K562 (cell line): Measurements from ENCODE around the gene SV2A. TPM values are rescaled to one million over a fixed set of nuclear protein-coding genes. Genes with fewer than 3 reads are reported as not detected.

Source experiments
- NFE2L1 ChIP-seq: fragments of 450-650 bp; IDR thresholded peaks from 2 replicates; pipeline ENCODE4 v1.6.1; 2016; ENCODE audit warnings: missing genetic modification characterization, low read depth, mild to moderate bottlenecking, missing compliant biosample characterization, moderate library complexity, borderline replicate concordance
- POLR2G ChIP-seq: fragments of 200-400 bp; formaldehyde crosslinking; IDR thresholded peaks from 2 replicates; pipeline ENCODE4 v1.6.1; 2017; ENCODE audit warnings: low read depth, mild to moderate bottlenecking, antibody characterized with exemption, low read length, moderate library complexity
- STAT5A ChIP-seq: IDR thresholded peaks from 2 replicates; pipeline ENCODE4 v1.6.1; 2012; ENCODE audit warnings: low read length, inconsistent platforms, borderline replicate concordance
- TEAD4 ChIP-seq, 2 experiments: sonication (generic) in 1 of 2; formaldehyde crosslinking in 1 of 2; IDR thresholded peaks; 2 replicates each; pipeline versions ENCODE4 v1.6.1 to v1.8.0; 2012 to 2022; ENCODE audit warnings: borderline replicate concordance in 1 of 2, inconsistent platforms in 1 of 2, low read length in 1 of 2, mild to moderate bottlenecking in 1 of 2, missing genetic modification reagents in 1 of 2
- ZBTB11 ChIP-seq, 3 experiments: fragments of 200-800 bp in 1 of 3; fragments of 250-450 bp in 1 of 3; fragments of 450-650 bp in 1 of 3; sonication (Bioruptor Pico) in 1 of 3; sonication (Bioruptor generic) in 1 of 3; formaldehyde crosslinking in 1 of 3; IDR thresholded peaks; 2 replicates each; pipeline versions ENCODE4 v1.6.1 to v1.8.0; 2016 to 2022; ENCODE audit warnings: mild to moderate bottlenecking in 2 of 3, missing genetic modification characterization in 2 of 3, missing compliant biosample characterization in 1 of 3, moderate library complexity in 1 of 3
- ZNF518B ChIP-seq: fragments of 250-450 bp; sonication (Bioruptor Pico); IDR thresholded peaks from 2 replicates; pipeline ENCODE4 v1.5.0; 2021; ENCODE audit warnings: mild to moderate bottlenecking, moderate library complexity
- polyA plus RNA-seq, 8 experiments: library from polyadenylated mRNA; depleted of rRNA in 4 of 8; stranded (reverse) in 5 of 8; unstranded in 3 of 8; fragments of >200 nt; fragmentation: Nextera tagmentation in 2 of 8; fragmentation: Illumina TruSeq in 1 of 8; extraction: Ambion mirVana in 2 of 8; extraction: Trizol in 1 of 8; gene quantifications; 2 replicates each; pipeline versions ENCODE4 v1.2.1 to v1.2.3, GENCODE V29; 2011 to 2014; ENCODE audit warnings: inconsistent platforms in 1 of 8, missing spikeins in 1 of 8
- total RNA-seq, 7 experiments: library from RNA; depleted of rRNA in 6 of 7; stranded (reverse); fragments of >200 nt in 6 of 7; fragmentation: Illumina TruSeq in 2 of 7; extraction: Trizol in 2 of 7; gene quantifications; 2 replicates each; pipeline versions ENCODE4 v1.2.1 to v1.2.3, GENCODE V29; 2011 to 2021; ENCODE audit warnings: low replicate concordance in 1 of 7
- TF ChIP-seq, protein P1 (sequence below), 2 experiments: fragments of 450-650 bp; IDR thresholded peaks; 2 replicates each; pipeline ENCODE4 v1.6.1; 2016; ENCODE audit warnings: mild to moderate bottlenecking in 2 of 2, borderline replicate concordance in 1 of 2, low read depth in 1 of 2, moderate library complexity in 1 of 2

The SV2A gene
- total and polyA plus RNA-seq, 9 of the 15 experiments (the other 6 are each of a cell fraction or from before 2014, with no cell fraction given) = 0.07 to 0.22 (median 0.11) TPM; not detected in 1

GRCh38 chr1:149927563-149928400 lies 10.1 kb upstream of the SV2A start, which contains the start of gene SF3B4 (continued):
- TF ChIP-seq, protein P1, sequence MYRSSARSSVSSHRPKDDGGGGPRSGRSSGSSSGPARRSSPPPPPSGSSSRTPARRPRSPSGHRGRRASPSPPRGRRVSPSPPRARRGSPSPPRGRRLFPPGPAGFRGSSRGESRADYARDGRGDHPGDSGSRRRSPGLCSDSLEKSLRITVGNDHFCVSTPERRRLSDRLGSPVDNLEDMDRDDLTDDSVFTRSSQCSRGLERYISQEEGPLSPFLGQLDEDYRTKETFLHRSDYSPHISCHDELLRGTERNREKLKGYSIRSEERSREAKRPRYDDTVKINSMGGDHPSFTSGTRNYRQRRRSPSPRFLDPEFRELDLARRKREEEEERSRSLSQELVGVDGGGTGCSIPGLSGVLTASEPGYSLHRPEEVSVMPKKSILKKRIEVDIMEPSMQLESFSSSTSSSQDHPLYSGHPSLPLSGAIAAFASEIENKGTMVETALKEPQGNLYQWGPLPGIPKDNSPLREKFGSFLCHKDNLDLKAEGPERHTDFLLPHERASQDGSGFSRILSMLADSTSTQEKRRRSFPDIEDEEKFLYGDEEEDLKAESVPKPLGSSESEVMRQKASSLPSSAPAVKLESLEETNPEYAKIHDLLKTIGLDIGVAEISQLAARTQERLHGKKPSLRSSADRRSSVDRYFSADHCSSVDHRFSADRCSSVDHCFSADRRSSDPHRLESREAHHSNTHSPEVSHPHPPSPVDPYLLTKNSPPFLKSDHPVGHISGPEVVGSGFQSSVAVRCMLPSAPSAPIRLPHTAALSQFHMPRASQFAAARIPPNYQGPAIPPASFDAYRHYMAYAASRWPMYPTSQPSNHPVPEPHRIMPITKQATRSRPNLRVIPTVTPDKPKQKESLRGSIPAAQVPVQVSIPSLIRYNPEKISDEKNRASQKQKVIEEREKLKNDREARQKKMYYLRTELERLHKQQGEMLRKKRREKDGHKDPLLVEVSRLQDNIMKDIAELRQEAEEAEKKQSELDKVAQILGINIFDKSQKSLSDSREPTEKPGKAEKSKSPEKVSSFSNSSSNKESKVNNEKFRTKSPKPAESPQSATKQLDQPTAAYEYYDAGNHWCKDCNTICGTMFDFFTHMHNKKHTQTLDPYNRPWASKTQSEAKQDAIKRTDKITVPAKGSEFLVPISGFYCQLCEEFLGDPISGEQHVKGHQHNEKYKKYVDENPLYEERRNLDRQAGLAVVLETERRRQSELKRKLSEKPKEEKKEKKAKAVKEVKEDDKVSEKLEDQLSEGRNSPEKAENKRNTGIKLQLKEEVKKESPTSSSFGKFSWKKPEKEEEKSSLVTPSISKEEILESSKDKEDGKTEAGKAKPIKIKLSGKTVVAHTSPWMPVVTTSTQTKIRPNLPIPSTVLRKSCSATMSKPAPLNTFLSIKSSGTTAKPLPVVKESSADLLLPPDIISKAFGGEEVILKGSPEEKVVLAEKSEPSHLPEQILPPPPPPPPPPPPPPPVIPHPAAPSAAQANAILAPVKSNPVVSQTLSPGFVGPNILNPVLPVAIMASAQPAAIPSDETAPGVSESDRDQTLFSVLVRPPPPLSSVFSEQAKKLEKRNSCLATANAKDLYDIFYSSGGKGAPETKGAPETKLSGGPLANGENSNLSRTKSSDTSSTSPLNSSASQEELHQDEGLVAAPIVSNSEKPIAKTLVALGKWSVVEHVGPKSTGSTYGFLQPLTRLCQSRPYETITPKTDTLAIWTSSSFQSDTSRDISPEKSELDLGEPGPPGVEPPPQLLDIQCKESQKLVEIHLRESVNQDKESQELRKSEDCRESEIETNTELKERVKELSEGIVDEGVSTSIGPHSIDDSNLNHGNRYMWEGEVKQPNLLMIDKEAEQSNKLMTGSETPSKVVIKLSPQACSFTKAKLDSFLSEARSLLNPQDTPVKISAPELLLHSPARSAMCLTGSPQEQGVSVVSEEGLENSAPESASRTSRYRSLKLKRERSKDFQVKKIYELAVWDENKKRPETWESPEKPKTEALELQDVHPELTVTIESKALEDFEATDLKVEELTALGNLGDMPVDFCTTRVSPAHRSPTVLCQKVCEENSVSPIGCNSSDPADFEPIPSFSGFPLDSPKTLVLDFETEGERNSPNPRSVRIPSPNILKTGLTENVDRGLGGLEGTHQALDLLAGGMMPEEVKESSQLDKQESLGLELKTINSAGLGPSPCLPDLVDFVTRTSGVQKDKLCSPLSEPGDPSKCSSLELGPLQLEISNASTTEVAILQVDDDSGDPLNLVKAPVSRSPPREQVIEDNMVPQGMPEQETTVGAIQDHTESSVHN (IDR thresholded peaks at IDR 0.05; ENCODE audit: borderline replicate concordance in 1 of 2, low read depth in 1 of 2) = no peak
- TF ChIP-seq NFE2L1 (tag) (no peak), ZNF518B (no peak), ZBTB11 (CRISPR knock-in tag; IDR thresholded peaks at IDR 0.05) (peak in 1 of 3 experiments; percentile 77; a peak in 2 of 6 replicates), TEAD4 (IDR thresholded peaks at IDR 0.05; ENCODE audit: low read length) (peak; percentile 35), TEAD4 (CRISPR knock-in tag; IDR thresholded peaks at IDR 0.05; ENCODE audit: borderline replicate concordance) (no peak), STAT5A (no peak), POLR2G (peak; percentile 95)
